Activated CD8-positive, alpha-beta T cell treated with anti-CD3 and anti-CD28 coated beads for 36 hours (primary cell): ENCODE measurements around the gene ANKRD23. TPM values are rescaled to one million over a fixed set of nuclear protein-coding genes. Genes with fewer than 3 reads are reported as not detected.

ENCODE experiments used
- ATAC-seq: fragments of 200-7000 bp; cut with Tn5 transposase; one replicate; pipeline ENCODE4 v1.10.0; 2021; ENCODE audit warnings: mild to moderate bottlenecking, moderate library complexity
- CTCF ChIA-PET: fragments of 350-600 bp; sonication (Branson Sonifier 250); formaldehyde crosslinking; loops from one replicate; lab custom pipeline; 2021; ENCODE audit warnings: antibody characterized with exemption; lab: Charles Lee
- POLR2A ChIA-PET: fragments of 350-600 bp; sonication (Branson Sonifier 250); formaldehyde crosslinking; loops from one replicate; lab custom pipeline; 2021; ENCODE audit warnings: antibody characterized with exemption; lab: Charles Lee
- DNase-seq: peaks from one replicate; pipeline ENCODE4 v3.0.0-alpha.2; 2020
- H3K27ac Mint-ChIP-seq: one replicate; pipeline ENCODE4 v1.8.0; 2021; ENCODE audit warnings: mild to moderate bottlenecking, mixed read lengths
- H3K27me3 Mint-ChIP-seq: one replicate; pipeline ENCODE4 v1.8.0; 2021; ENCODE audit warnings: mixed read lengths
- H3K36me3 Mint-ChIP-seq: one replicate; pipeline ENCODE4 v1.8.0; 2021; ENCODE audit warnings: low read depth, mixed read lengths
- H3K4me1 Mint-ChIP-seq: one replicate; pipeline ENCODE4 v1.8.0; 2021; ENCODE audit warnings: low read depth, mixed read lengths
- H3K4me3 Mint-ChIP-seq: one replicate; pipeline ENCODE4 v1.8.0; 2021; ENCODE audit warnings: mild to moderate bottlenecking, moderate library complexity, mixed read lengths
- H3K9me3 Mint-ChIP-seq: one replicate; pipeline ENCODE4 v1.8.0; 2021; ENCODE audit warnings: mixed read lengths
- CTCF ChIP-seq: fragments of 200-600 bp; IDR thresholded peaks from one replicate; pipeline ENCODE4 v1.8.0; 2022; ENCODE audit warnings: antibody characterized with exemption, mild to moderate bottlenecking
- intact Hi-C: fragments of 100-400 bp; cut with micrococcal nuclease; formaldehyde crosslinking; loops from one replicate; pipeline ENCODE4 v1.10.0; 2022
- total RNA-seq, 2 experiments: library from RNA; stranded (reverse); gene quantifications; one replicate each; pipeline ENCODE4 v1.2.3, GENCODE V29; 2021

The ANKRD23 gene
- total RNA-seq, 2 experiments from 2014 or later: 5.3 to 5.7 TPM

GRCh38 chr2:96888072-96889011, 44.5 kb upstream of the ANKRD23 start:
- TF ChIP-seq CTCF: no peak
- Mint-ChIP-seq H3K4me1 (peaks cover 21% of the 10 kb centered on the region), H3K9me3 (no peaks in the 10 kb centered on the region), H3K27ac (no peak overlapping the region), H3K27me3 (no peaks in the 10 kb centered on the region), H3K36me3 (no peaks in the 10 kb centered on the region), H3K4me3 (no peak overlapping the region)
- ChIA-PET POLR2A (interaction anchor here (0.9 kb wide), 1 partner anchor 29 kb away, joined by 3 read pairs; no protein-coding TSS in a partner anchor), CTCF (interaction anchor here (1.4 to 1.8 kb wide), 2 partner anchors 17 to 31 kb away, joined by 3 to 4 read pairs; partner anchors contain the start of gene ANKRD39)
- DNase-seq (no peak), ATAC-seq (no peak)
- intact Hi-C loops: no loop called here

GRCh38 chr2:96887493-96888012, 43.7 kb upstream of the ANKRD23 start:
- CTCF ChIA-PET: interaction anchor here (1.4 to 1.6 kb wide), 2 partner anchors 16 to 30 kb away, joined by 3 to 4 read pairs; partner anchors contain the start of gene ANKRD39

GRCh38 chr2:96885432-96886347, 41.9 kb upstream of the ANKRD23 start:
- no peak for TF ChIP-seq CTCF
- Mint-ChIP-seq H3K36me3 (no peaks in the 10 kb centered on the region), H3K4me1 (peaks cover 2% of the 10 kb centered on the region), H3K27ac (no peak overlapping the region), H3K27me3 (no peaks in the 10 kb centered on the region), H3K9me3 (no peaks in the 10 kb centered on the region), H3K4me3 (no peak overlapping the region)
- intact Hi-C loops: no loop called here
- ATAC-seq (no peak), DNase-seq (no peak)
- ChIA-PET POLR2A (interaction anchor here (1.5 kb wide), 1 partner anchor 11 kb away, joined by 4 read pairs; no protein-coding TSS in a partner anchor), CTCF (interaction anchor here (1.6 kb wide), 1 partner anchor 28 kb away, joined by 4 read pairs; the partner anchor contains the start of gene ANKRD39)

More at GRCh38 chr2:96887493-96888012, 43.7 kb upstream of the ANKRD23 start:
- Mint-ChIP-seq H3K27ac (no peak overlapping the region), H3K27me3 (no peaks in the 10 kb centered on the region), H3K36me3 (no peaks in the 10 kb centered on the region), H3K4me1 (peaks cover 17% of the 10 kb centered on the region), H3K4me3 (no peak overlapping the region), H3K9me3 (no peaks in the 10 kb centered on the region)
- POLR2A ChIA-PET: no interaction called here
- DNase-seq (no peak), ATAC-seq (no peak)
- intact Hi-C loops: no loop called here
- no peak for TF ChIP-seq CTCF

- ATAC-seq (no peak), DNase-seq (no peak)
- ChIA-PET CTCF (interaction anchor here (1.0 to 3.0 kb wide), 3 partner anchors 13 to 67 kb away, joined by 4 to 11 read pairs (median 10); partner anchors contain the start of gene ANKRD39), POLR2A (interaction anchor here (1.5 to 1.8 kb wide), 2 partner anchors 10 to 16 kb away, joined by 4 read pairs; no protein-coding TSS in a partner anchor)
- no peak for TF ChIP-seq CTCF
- Mint-ChIP-seq H3K36me3 (no peaks in the 10 kb centered on the region), H3K9me3 (no peaks in the 10 kb centered on the region), H3K4me3 (no peak overlapping the region), H3K27ac (no peak overlapping the region), H3K4me1 (no peaks in the 10 kb centered on the region), H3K27me3 (no peaks in the 10 kb centered on the region)
- intact Hi-C loops: no loop called here
Observed at GRCh38 chr2:96884299-96885094, 40.7 kb upstream of the ANKRD23 start.
